Natural killer cell (primary cell): ENCODE measurements around the gene LRRC55. TPM values are rescaled to one million over a fixed set of nuclear protein-coding genes. Genes with fewer than 3 reads are reported as not detected.

ENCODE experiments used
- ATAC-seq, 3 donors: fragments of 150-1000 bp in 2 of 3; fragments of 200-7000 bp in 1 of 3; cut with Tn5 transposase; 1 replicate in 1 of 3; 2 replicates in 2 of 3; pipeline ENCODE4 v1.10.0; 2021; ENCODE audit warnings: mild to moderate bottlenecking in 2 of 3, moderate library complexity in 2 of 3
- DNase-seq, 2 donors: peaks; one replicate each; pipeline versions ENCODE4 v3.0.0 to v3.0.0-alpha.2; 2013 to 2021; ENCODE audit warnings: mixed read lengths in 1 of 2
- H3K27ac ChIP-seq: one replicate; pipeline ENCODE4 v1.5.1; 2013; ENCODE audit warnings: mild to moderate bottlenecking, low read length
- H3K27me3 ChIP-seq: one replicate; pipeline ENCODE4 v1.6.1; 2013; ENCODE audit warnings: low read length; ENCODE audit not compliant: control insufficient read depth, insufficient read depth
- H3K36me3 ChIP-seq: one replicate; pipeline ENCODE4 v1.6.1; 2013; ENCODE audit warnings: low read length; ENCODE audit not compliant: control insufficient read depth, insufficient read depth
- H3K4me1 ChIP-seq: one replicate; pipeline ENCODE4 v1.6.1; 2013; ENCODE audit warnings: low read length; ENCODE audit not compliant: control insufficient read depth, insufficient read depth
- H3K4me3 ChIP-seq: one replicate; pipeline ENCODE4 v1.5.1; 2013; ENCODE audit warnings: low read length
- H3K9me3 ChIP-seq: one replicate; pipeline ENCODE4 v1.6.1; 2013; ENCODE audit warnings: low read length; ENCODE audit not compliant: control insufficient read depth, insufficient read depth
- H3K27ac Mint-ChIP-seq, 2 donors: one replicate each; pipeline ENCODE4 v1.8.0; 2022; ENCODE audit warnings: mild to moderate bottlenecking in 2 of 2, mixed read lengths in 2 of 2, moderate library complexity in 1 of 2
- H3K27me3 Mint-ChIP-seq, 2 donors: one replicate each; pipeline ENCODE4 v1.8.0; 2022; ENCODE audit warnings: low read depth in 2 of 2, mixed read lengths in 2 of 2
- H3K36me3 Mint-ChIP-seq: one replicate; pipeline ENCODE4 v1.8.0; 2022; ENCODE audit warnings: mixed read lengths
- H3K4me1 Mint-ChIP-seq, 2 donors: one replicate each; pipeline ENCODE4 v1.8.0; 2022; ENCODE audit warnings: mixed read lengths in 2 of 2
- H3K4me3 Mint-ChIP-seq: one replicate; pipeline ENCODE4 v1.8.0; 2022; ENCODE audit warnings: mild to moderate bottlenecking, moderate library complexity, mixed read lengths
- H3K9me3 Mint-ChIP-seq, 2 donors: one replicate each; pipeline ENCODE4 v1.8.0; 2022; ENCODE audit warnings: mixed read lengths in 2 of 2
- WGBS: methylation state at CpG from one replicate; pipeline ENCODE4 v1.1.7; 2013; ENCODE audit warnings: missing lambda C conversion rate; ENCODE audit not compliant: insufficient coverage; 5-methylcytosine and 5-hydroxymethylcytosine counted together
- intact Hi-C: fragments of 100-400 bp; cut with micrococcal nuclease; formaldehyde crosslinking; loops from one replicate; pipeline ENCODE4 v1.14.2; 2022
- total RNA-seq, 4 donors: library from RNA; stranded (reverse); fragments of 120-200 nt in 1 of 4; gene quantifications; one replicate each; pipeline versions ENCODE4 v1.2.3 to v1.2.4, GENCODE V29; 2013 to 2022
- TF ChIP-seq, protein P1 (sequence below): fragments of 200-600 bp; IDR thresholded peaks from one replicate; pipeline ENCODE4 v1.8.0; 2022; ENCODE audit warnings: antibody characterized with exemption

The LRRC55 gene
- total RNA-seq, 3 donors from 2014 or later (not counting 1 experiment from before 2014, with no cell fraction given), result not detected

DNA sequence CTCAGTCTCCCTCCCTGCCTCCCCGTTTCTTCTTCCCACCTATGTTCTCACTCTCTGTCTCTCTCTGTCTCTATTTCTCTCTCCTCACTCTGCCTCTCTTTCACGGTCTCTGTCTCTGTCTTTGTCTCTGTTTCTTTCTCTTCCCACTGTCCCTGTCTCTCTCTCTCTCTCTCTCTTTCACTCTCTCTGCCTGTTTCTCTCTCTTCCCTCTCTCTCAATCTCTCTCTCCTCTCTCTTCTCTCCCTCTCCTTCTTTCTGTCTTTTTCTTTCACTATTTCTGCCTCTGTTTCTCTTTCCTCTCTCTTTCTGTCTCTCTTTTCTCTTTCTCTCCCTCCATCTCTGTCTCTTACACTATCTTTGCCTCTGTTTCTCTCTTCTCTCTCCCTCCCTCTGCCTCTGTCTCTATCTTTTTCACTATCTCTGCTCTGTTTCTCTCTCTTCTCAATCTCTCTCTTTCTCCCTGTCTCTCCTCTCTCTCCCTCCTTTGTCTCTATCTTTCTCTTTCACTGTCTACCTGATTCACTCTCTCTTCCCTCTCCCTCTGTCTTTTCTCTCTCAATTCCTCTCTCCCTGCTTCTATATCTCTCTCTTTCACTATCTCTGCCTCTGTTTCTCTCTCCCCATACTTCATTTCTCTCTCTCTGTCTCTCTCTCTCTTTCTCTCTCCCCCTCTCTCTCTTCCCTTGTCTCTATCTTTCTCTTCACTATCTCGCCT lies 49.9 kb downstream of the LRRC55 start:
- peaks cover 7% of the 10 kb centered on the region for H3K4me1 ChIP-seq
- Mint-ChIP-seq H3K36me3 (no peaks in the 10 kb centered on the region), H3K4me1 (peaks cover 11 to 25% of the 10 kb centered on the region in 2 donors), H3K4me3 (no peak overlapping the region), H3K9me3 (no peaks in the 10 kb centered on the region), H3K27ac (no peak overlapping the region), H3K27me3 (peaks cover 42 to 53% of the 10 kb centered on the region in 2 donors)
- 29% methylated on average over 3 of the region's 3 CpGs for WGBS
- ATAC-seq (no peak), DNase-seq (no peak)
- TF ChIP-seq, protein P1, sequence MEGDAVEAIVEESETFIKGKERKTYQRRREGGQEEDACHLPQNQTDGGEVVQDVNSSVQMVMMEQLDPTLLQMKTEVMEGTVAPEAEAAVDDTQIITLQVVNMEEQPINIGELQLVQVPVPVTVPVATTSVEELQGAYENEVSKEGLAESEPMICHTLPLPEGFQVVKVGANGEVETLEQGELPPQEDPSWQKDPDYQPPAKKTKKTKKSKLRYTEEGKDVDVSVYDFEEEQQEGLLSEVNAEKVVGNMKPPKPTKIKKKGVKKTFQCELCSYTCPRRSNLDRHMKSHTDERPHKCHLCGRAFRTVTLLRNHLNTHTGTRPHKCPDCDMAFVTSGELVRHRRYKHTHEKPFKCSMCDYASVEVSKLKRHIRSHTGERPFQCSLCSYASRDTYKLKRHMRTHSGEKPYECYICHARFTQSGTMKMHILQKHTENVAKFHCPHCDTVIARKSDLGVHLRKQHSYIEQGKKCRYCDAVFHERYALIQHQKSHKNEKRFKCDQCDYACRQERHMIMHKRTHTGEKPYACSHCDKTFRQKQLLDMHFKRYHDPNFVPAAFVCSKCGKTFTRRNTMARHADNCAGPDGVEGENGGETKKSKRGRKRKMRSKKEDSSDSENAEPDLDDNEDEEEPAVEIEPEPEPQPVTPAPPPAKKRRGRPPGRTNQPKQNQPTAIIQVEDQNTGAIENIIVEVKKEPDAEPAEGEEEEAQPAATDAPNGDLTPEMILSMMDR, result no peak
- no peaks in the 10 kb centered on the region for H3K9me3 ChIP-seq
- no peak overlapping the region for H3K4me3 ChIP-seq
- intact Hi-C loops, result no loop called here
- H3K27me3 ChIP-seq, result no peaks in the 10 kb centered on the region
- no peaks in the 10 kb centered on the region for H3K36me3 ChIP-seq
- no peak overlapping the region for H3K27ac ChIP-seq

DNA sequence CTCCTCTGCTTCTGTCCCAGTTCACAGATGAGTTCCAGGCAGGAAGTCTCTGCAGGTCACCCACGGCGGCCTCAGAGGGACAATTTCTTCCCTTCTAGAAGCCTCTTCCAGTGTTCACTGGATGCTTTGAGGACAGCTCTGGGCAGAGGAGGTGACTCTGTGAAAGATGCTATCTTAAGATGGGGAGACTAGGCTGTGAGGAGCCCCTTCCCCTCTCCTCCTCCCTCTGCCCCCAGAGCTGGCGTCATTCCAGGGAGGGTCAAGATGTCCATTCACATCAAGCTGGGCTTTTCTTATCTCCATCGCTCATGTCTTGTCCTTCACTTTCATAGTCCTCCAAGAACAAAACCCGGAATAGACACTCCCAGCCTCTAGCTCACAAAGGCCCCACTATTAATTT lies 51.9 kb downstream of the LRRC55 start:
- Histone ChIP-seq H3K36me3 (no peaks in the 10 kb centered on the region), H3K27ac (no peak overlapping the region)
- TF ChIP-seq, protein P1, result no peak

DNA sequence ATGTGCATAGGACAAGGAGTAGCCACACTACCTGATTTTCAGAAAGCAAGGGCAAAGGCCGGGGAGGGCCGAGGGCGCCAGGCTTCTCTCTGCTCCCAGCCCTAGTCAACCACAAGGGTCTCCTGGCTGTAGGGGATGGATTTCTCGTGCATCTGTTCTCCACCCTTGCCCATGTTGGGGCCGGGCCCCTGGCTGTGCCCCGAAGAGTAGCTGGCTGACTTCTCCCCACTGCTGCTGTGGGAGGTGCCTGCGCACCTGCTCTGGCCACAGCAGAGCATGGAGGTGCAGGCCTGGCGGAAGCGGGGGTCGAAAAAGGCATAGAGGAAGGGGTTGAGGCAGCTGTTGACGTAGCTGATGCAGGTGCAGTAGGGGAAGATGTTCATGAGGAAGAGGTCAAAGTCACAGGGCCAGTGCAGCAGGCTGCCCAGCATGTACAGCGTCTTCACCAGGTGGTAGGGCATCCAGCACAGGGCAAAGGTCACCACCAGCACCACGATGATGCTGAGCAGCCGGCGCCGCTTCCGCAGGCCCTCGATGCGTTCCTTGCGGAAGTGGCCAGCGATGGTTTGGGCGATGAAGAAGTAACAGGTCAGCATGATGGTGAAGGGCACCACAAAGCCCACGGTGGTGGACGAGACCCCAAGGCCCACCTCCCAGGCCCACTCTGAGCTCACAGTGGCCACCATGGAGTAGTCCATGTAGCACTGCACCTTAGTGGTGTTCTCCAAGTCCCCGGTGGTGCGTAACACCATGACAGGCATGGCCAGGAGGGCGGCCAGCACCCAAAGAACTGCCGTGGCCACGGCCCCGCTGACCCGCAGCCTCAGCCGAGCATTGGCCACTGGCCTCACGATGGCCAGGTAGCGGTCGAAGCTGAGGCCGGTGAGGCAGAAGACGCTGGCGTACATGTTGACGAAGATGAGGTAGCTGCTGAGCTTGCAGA lies 54.3 kb downstream of the LRRC55 start:
- Mint-ChIP-seq H3K9me3 (no peaks in the 10 kb centered on the region), H3K27ac (no peak overlapping the region), H3K4me3 (peak overlapping the region; percentile 49), H3K27me3 (peaks cover 30 to 32% of the 10 kb centered on the region in 2 donors), H3K4me1 (peaks cover 26 to 43% of the 10 kb centered on the region in 2 donors), H3K36me3 (no peaks in the 10 kb centered on the region)
- H3K4me1 ChIP-seq, result peaks cover 17% of the 10 kb centered on the region
- H3K27ac ChIP-seq, result no peak overlapping the region
- WGBS, result 78% methylated on average over 39 of the region's 39 CpGs
- no peak overlapping the region for H3K4me3 ChIP-seq
- intact Hi-C loops, result no loop called here
- H3K9me3 ChIP-seq, result no peaks in the 10 kb centered on the region
- no peaks in the 10 kb centered on the region for H3K36me3 ChIP-seq
- TF ChIP-seq, protein P1, result no peak
- H3K27me3 ChIP-seq, result no peaks in the 10 kb centered on the region
- DNase-seq (no peak), ATAC-seq (no peak)

More for the DNA sequence above, 51.9 kb downstream of the LRRC55 start:
- no peaks in the 10 kb centered on the region for H3K36me3 Mint-ChIP-seq
- H3K27me3 Mint-ChIP-seq, result peaks cover 42 to 45% of the 10 kb centered on the region in 2 donors
- ATAC-seq (no peak), DNase-seq (no peak)
- H3K27ac Mint-ChIP-seq, result no peak overlapping the region
- intact Hi-C loops, result no loop called here
- WGBS, result 38% methylated on average over 5 of the region's 5 CpGs
- peaks cover 26 to 43% of the 10 kb centered on the region in 2 donors for H3K4me1 Mint-ChIP-seq
- H3K9me3 Mint-ChIP-seq, result no peaks in the 10 kb centered on the region
- Histone ChIP-seq H3K4me1 (peaks cover 17% of the 10 kb centered on the region), H3K4me3 (no peak overlapping the region), H3K27me3 (no peaks in the 10 kb centered on the region), H3K9me3 (no peaks in the 10 kb centered on the region)
- H3K4me3 Mint-ChIP-seq, result no peak overlapping the region
